Measurements from ENCODE around the gene SNPH. TPM values are rescaled to one million over a fixed set of nuclear protein-coding genes. Genes with fewer than 3 reads are reported as not detected.

SNPH gene
- total RNA-seq, 1 experiment from 2014 or later = 0.43 TPM

- intact Hi-C loops (cut with micrococcal nuclease; ENCODE audit: unreplicated experiment) = loop anchor here (10.0 kb wide), 1 partner anchor 165 kb away; the partner anchor contains the start of gene FKBP1A
- no TSS peak for BruUV-seq (replicated peaks)
Observed at GRCh38 chr20:1229541-1229940, 36.6 kb upstream of the SNPH start.

GRCh38 chr20:1232286-1233111 is 33.6 kb upstream of the SNPH start:
- CTCF ChIA-PET = no interaction called here

More at GRCh38 chr20:1229541-1229940, 36.6 kb upstream of the SNPH start:
- H3K4me3 ChIP-seq (ENCODE audit: low read depth, low read length, poor library complexity, severe bottlenecking) = no peak overlapping the region
- CTCF ChIA-PET = interaction anchor here (0.6 kb wide), 1 partner anchor 44 kb away, joined by 3 read pairs; no protein-coding TSS in a partner anchor
- peaks cover 50% of the 10 kb centered on the region for H3K27me3 ChIP-seq (replicated peaks; ENCODE audit: insufficient read depth, low read depth, low read length, poor library complexity)
- H3K9me3 ChIP-seq (ENCODE audit: low read depth, low read length, poor library complexity, severe bottlenecking) = no peaks in the 10 kb centered on the region
- DNase-seq (ENCODE audit: low spot score) = no peak
- TF ChIP-seq EZH2 (IDR thresholded peaks at IDR 0.05; ENCODE audit: borderline replicate concordance, low read depth, low read length, poor library complexity, severe bottlenecking) = no peak
- no peak for TF ChIP-seq CTCF (conservative IDR thresholded peaks at IDR 0.05; ENCODE audit: low read depth, low read length)
- H3K27ac ChIP-seq (ENCODE audit: low read depth, low read length, poor library complexity, severe bottlenecking) = no peak overlapping the region
- H3K36me3 ChIP-seq (ENCODE audit: insufficient read depth, low read length, poor library complexity, severe bottlenecking) = no peaks in the 10 kb centered on the region
- peaks cover 5% of the 10 kb centered on the region for H3K4me1 ChIP-seq (ENCODE audit: insufficient read depth, low read length, poor library complexity, severe bottlenecking)
- POLR2A ChIA-PET (ENCODE audit: low non-redundant PET) = no interaction called here

DNA sequence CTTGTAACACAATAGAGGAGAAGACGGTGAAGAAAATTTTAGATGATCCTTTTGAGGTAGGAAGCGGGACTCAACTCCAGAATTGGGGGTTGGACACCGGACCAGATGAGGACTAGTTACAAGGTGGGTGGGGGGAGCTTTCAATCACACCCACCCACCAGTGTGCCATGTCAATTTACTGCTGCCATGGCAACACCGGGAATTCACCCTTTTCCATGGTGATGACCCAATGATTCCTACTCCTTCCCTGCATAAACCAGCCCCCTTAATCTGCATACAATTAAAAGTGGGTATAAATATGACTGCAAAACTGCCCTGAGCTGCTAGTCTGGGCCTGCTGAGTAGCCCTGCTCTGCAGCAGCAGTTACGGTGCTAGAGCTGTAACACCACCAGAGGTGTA is 25.5 kb upstream of the SNPH start:
- Histone ChIP-seq H3K4me3 (ENCODE audit: low read depth, low read length, poor library complexity, severe bottlenecking) (no peak overlapping the region), H3K9me3 (ENCODE audit: low read depth, low read length, poor library complexity, severe bottlenecking) (no peaks in the 10 kb centered on the region), H3K27ac (ENCODE audit: low read depth, low read length, poor library complexity, severe bottlenecking) (no peak overlapping the region), H3K4me1 (ENCODE audit: insufficient read depth, low read length, poor library complexity, severe bottlenecking) (no peaks in the 10 kb centered on the region), H3K27me3 (replicated peaks; ENCODE audit: insufficient read depth, low read depth, low read length, poor library complexity) (peaks cover 31% of the 10 kb centered on the region), H3K36me3 (ENCODE audit: insufficient read depth, low read length, poor library complexity, severe bottlenecking) (no peaks in the 10 kb centered on the region)
- TF ChIP-seq EZH2 (IDR thresholded peaks at IDR 0.05; ENCODE audit: borderline replicate concordance, low read depth, low read length, poor library complexity, severe bottlenecking) (no peak), CTCF (conservative IDR thresholded peaks at IDR 0.05; ENCODE audit: low read depth, low read length) (no peak)
- no peak for DNase-seq (ENCODE audit: low spot score)
- ChIA-PET CTCF (no interaction called here), POLR2A (ENCODE audit: low non-redundant PET) (no interaction called here)
- BruUV-seq (replicated peaks) = no TSS peak
- intact Hi-C loops (cut with micrococcal nuclease; ENCODE audit: unreplicated experiment) = no loop called here

More at GRCh38 chr20:1232286-1233111, 33.6 kb upstream of the SNPH start:
- POLR2A ChIA-PET (ENCODE audit: low non-redundant PET) = no interaction called here
- no TSS peak for BruUV-seq (replicated peaks)
- intact Hi-C loops (cut with micrococcal nuclease; ENCODE audit: unreplicated experiment) = no loop called here
- Histone ChIP-seq H3K4me3 (ENCODE audit: low read depth, low read length, poor library complexity, severe bottlenecking) (no peak overlapping the region), H3K9me3 (ENCODE audit: low read depth, low read length, poor library complexity, severe bottlenecking) (no peaks in the 10 kb centered on the region), H3K27ac (ENCODE audit: low read depth, low read length, poor library complexity, severe bottlenecking) (no peak overlapping the region), H3K36me3 (ENCODE audit: insufficient read depth, low read length, poor library complexity, severe bottlenecking) (no peaks in the 10 kb centered on the region), H3K27me3 (replicated peaks; ENCODE audit: insufficient read depth, low read depth, low read length, poor library complexity) (peaks cover 47% of the 10 kb centered on the region), H3K4me1 (ENCODE audit: insufficient read depth, low read length, poor library complexity, severe bottlenecking) (no peaks in the 10 kb centered on the region)
- TF ChIP-seq CTCF (conservative IDR thresholded peaks at IDR 0.05; ENCODE audit: low read depth, low read length) (no peak), EZH2 (IDR thresholded peaks at IDR 0.05; ENCODE audit: borderline replicate concordance, low read depth, low read length, poor library complexity, severe bottlenecking) (no peak)
- DNase-seq (ENCODE audit: low spot score) = no peak

Measured in A673 (cell line).